Measurements from ENCODE around the gene COL6A5. TPM values are rescaled to one million over a fixed set of nuclear protein-coding genes. Genes with fewer than 3 reads are reported as not detected.

Gene COL6A5
- total and polyA plus RNA-seq, 2 of the 13 experiments (the other 11 are each of a cell fraction or from before 2014, with no cell fraction given), result not detected

DNA sequence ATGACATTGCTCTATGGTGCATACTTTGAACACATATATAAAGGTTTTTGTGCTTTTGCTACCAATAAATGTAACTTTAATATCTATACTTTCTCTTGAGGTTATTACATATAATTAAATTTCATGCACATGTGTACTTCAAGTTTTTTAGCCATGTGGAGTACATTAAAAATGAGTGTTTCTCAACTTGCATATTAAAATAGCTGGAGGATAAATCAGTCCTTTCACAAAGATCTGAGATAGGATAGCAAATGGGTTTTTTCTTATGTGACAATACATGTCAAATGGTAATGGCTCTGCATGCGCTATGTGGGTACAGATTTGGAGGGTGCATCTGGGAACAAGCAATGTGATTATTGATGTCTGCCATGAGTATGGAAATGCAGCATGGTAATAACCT, 122.8 kb downstream of the COL6A5 start:
- H3K4me1 ChIP-seq (ENCODE audit: insufficient read depth, low read length), result no peaks in the 10 kb centered on the region
- CTCF ChIA-PET (ENCODE audit: low intra/inter-chr PET ratio, low total read pairs), result no interaction called here
- no peaks in the 10 kb centered on the region for H3K36me3 ChIP-seq (replicated peaks in 1 of 2; ENCODE audit: control insufficient read depth in 1 of 2, insufficient read depth in 2 of 2, low read length in 2 of 2)
- H3K9ac ChIP-seq (ENCODE audit: insufficient read depth, low read depth, low read length), result no peak overlapping the region
- ATAC-seq (no peak), FAIRE-seq (no peak), DNase-seq (ENCODE audit: low spot score) (no peak)
- H3K79me2 ChIP-seq (ENCODE audit: insufficient read depth, low read length), result no peaks in the 10 kb centered on the region
- intact Hi-C loops (cut with micrococcal nuclease; ENCODE audit: unreplicated experiment), result no loop called here
- no peaks in the 10 kb centered on the region for H4K20me1 ChIP-seq (ENCODE audit: insufficient read depth, low read length)
- POLR2A ChIA-PET, result no interaction called here
- BruUV-seq (replicated peaks), result no TSS peak
- TF ChIP-seq ZSCAN21 (CRISPR knock-in tag; IDR thresholded peaks at IDR 0.05; ENCODE audit: borderline replicate concordance), result no peak
- TF ChIP-seq NFE2L1 (CRISPR knock-in tag; IDR thresholded peaks at IDR 0.05; ENCODE audit: borderline replicate concordance), result no peak
- TF ChIP-seq ZBTB3 (CRISPR knock-in tag; IDR thresholded peaks at IDR 0.05; ENCODE audit: borderline replicate concordance, low read depth), result no peak
- TF ChIP-seq, protein P1, sequence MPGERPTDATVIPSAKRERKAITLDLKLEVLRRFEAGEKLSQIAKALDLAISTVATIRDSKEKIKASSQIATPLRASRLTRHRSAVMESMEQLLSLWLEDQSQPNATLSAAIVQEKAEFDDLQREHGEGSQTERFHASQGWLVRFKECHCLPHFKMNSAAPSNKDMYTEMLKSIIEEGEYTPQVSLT (CRISPR knock-in tag; IDR thresholded peaks at IDR 0.05; ENCODE audit: borderline replicate concordance, low read depth), result no peak
- no peak for TF ChIP-seq GLI4 (CRISPR knock-in tag; IDR thresholded peaks at IDR 0.05; ENCODE audit: borderline replicate concordance)
- H3K4me3 ChIP-seq (replicated peaks in 1 of 3; ENCODE audit: insufficient read depth in 1 of 3, low read depth in 2 of 3, low read length in 3 of 3), result no peak overlapping the region
- in situ Hi-C loops (cut with HindIII; ENCODE audit: extremely low pct_ligation_motif_present, low pct_unique_long_range_greater_than_20kb), result no loop called here
- H3K27ac ChIP-seq (ENCODE audit: extremely low read length, insufficient read depth, low read length), result no peak overlapping the region
- no peaks in the 10 kb centered on the region for H3K27me3 ChIP-seq (ENCODE audit: control insufficient read depth in 1 of 2, insufficient read depth in 2 of 2, low read length in 2 of 2)
- H3K4me2 ChIP-seq (ENCODE audit: low read depth, low read length), result no peak overlapping the region
- H3K9me3 ChIP-seq (ENCODE audit: low read length), result no peaks in the 10 kb centered on the region
- no peak overlapping the region for H2AFZ ChIP-seq (ENCODE audit: low read length)
- 50% methylated on average over 1 of the region's 1 CpG for WGBS (ENCODE audit: low lambda C conversion rate)

DNA sequence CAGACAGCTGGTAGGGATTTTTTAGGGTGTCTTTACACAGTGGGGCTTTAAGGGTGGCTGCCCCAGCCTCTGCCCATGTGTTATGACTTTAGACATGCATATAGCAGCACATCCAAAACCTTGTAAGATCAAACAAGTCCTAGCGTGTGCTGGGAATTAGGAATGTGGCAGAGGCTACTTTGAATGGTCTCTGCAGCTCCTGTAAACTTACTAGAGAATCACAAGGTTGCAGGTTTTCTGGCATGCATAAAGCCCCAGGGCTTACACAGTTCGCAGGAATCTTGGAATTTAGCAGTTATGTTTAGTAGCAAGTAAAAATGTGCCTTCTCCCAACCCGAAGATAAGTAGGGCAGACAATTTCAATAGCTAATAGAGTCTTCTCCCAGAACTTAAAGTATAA, 124.7 kb downstream of the COL6A5 start:
- ChIA-PET POLR2A (no interaction called here), CTCF (ENCODE audit: low intra/inter-chr PET ratio, low total read pairs) (no interaction called here)
- 0% methylated on average over 3 of the region's 3 CpGs for WGBS (ENCODE audit: low lambda C conversion rate)
- in situ Hi-C loops (cut with HindIII; ENCODE audit: extremely low pct_ligation_motif_present, low pct_unique_long_range_greater_than_20kb) (no loop called here), intact Hi-C loops (cut with micrococcal nuclease; ENCODE audit: unreplicated experiment) (no loop called here)
- ATAC-seq (no peak), DNase-seq (ENCODE audit: low spot score) (no peak), FAIRE-seq (no peak)
- Histone ChIP-seq H3K4me2 (ENCODE audit: low read depth, low read length) (no peak overlapping the region), H3K4me3 (replicated peaks in 1 of 3; ENCODE audit: insufficient read depth in 1 of 3, low read depth in 2 of 3, low read length in 3 of 3) (no peak overlapping the region), H3K36me3 (replicated peaks in 1 of 2; ENCODE audit: control insufficient read depth in 1 of 2, insufficient read depth in 2 of 2, low read length in 2 of 2) (no peaks in the 10 kb centered on the region), H3K9ac (ENCODE audit: insufficient read depth, low read depth, low read length) (no peak overlapping the region), H3K9me3 (ENCODE audit: low read length) (no peaks in the 10 kb centered on the region), H4K20me1 (ENCODE audit: insufficient read depth, low read length) (no peaks in the 10 kb centered on the region), H2AFZ (ENCODE audit: low read length) (no peak overlapping the region), H3K79me2 (ENCODE audit: insufficient read depth, low read length) (no peaks in the 10 kb centered on the region), H3K27ac (ENCODE audit: extremely low read length, insufficient read depth, low read length) (no peak overlapping the region), H3K4me1 (ENCODE audit: insufficient read depth, low read length) (no peaks in the 10 kb centered on the region), H3K27me3 (ENCODE audit: control insufficient read depth in 1 of 2, insufficient read depth in 2 of 2, low read length in 2 of 2) (no peaks in the 10 kb centered on the region)
- no TSS peak for BruUV-seq (replicated peaks)
- no peak for TF ChIP-seq IKZF4 (CRISPR knock-in tag; IDR thresholded peaks at IDR 0.05; ENCODE audit: borderline replicate concordance, low read depth, not compliant biosample characterization)
- no peak for TF ChIP-seq HMGA1 (CRISPR knock-in tag; conservative IDR thresholded peaks at IDR 0.05)
- no peak for TF ChIP-seq TBX2 (CRISPR knock-in tag; IDR thresholded peaks at IDR 0.05; ENCODE audit: borderline replicate concordance)
- no peak for TF ChIP-seq DNMT3B (CRISPR knock-in tag; conservative IDR thresholded peaks at IDR 0.05)
- TF ChIP-seq ZNF557 (CRISPR knock-in tag; IDR thresholded peaks at IDR 0.05), result no peak
- no peak for TF ChIP-seq MIER3 (CRISPR knock-in tag; IDR thresholded peaks at IDR 0.05; ENCODE audit: borderline replicate concordance)
- TF ChIP-seq, protein P2, sequence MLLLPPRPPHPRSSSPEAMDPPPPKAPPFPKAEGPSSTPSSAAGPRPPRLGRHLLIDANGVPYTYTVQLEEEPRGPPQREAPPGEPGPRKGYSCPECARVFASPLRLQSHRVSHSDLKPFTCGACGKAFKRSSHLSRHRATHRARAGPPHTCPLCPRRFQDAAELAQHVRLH (CRISPR knock-in tag; IDR thresholded peaks at IDR 0.05; ENCODE audit: borderline replicate concordance, low read depth), result no peak
- no peak for TF ChIP-seq NCOR1 (IDR thresholded peaks at IDR 0.05; ENCODE audit: borderline replicate concordance, low read length)
- no peak for TF ChIP-seq MIXL1 (CRISPR knock-in tag; IDR thresholded peaks at IDR 0.05)
- no peak for TF ChIP-seq ZNF12 (CRISPR knock-in tag; IDR thresholded peaks at IDR 0.05)
- TF ChIP-seq TAF15 (IDR thresholded peaks at IDR 0.05; ENCODE audit: low read depth, low read length, poor library complexity, severe bottlenecking), result no peak
- no peak for TF ChIP-seq ZNF468 (CRISPR knock-in tag; IDR thresholded peaks at IDR 0.05)
- no peak for TF ChIP-seq NCOA5 (CRISPR knock-in tag; IDR thresholded peaks at IDR 0.05)
- TF ChIP-seq NBN (conservative IDR thresholded peaks at IDR 0.05), result no peak
- no peak for TF ChIP-seq ZNF678 (CRISPR knock-in tag; IDR thresholded peaks at IDR 0.05)
- TF ChIP-seq RBM22 (optimal IDR thresholded peaks at IDR 0.05; ENCODE audit: low read length), result no peak
- TF ChIP-seq, protein P3, sequence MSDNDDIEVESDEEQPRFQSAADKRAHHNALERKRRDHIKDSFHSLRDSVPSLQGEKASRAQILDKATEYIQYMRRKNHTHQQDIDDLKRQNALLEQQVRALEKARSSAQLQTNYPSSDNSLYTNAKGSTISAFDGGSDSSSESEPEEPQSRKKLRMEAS (IDR thresholded peaks at IDR 0.05), result no peak
